ENCODE measurements around the gene CD300LF.

The CD300LF gene

GRCh38 chr17:74746376-74746775 is 33.7 kb upstream of the CD300LF start:
- in situ Hi-C loops (cut with MboI; ENCODE audit: low sequenced_read_pairs) = no loop called here

- in situ Hi-C loops (cut with MboI; ENCODE audit: low sequenced_read_pairs) = no loop called here
Observed at GRCh38 chr17:74745548-74746177, 32.9 kb upstream of the CD300LF start.

GRCh38 chr17:74744714-74745547 is 32.2 kb upstream of the CD300LF start:
- in situ Hi-C loops (cut with MboI; ENCODE audit: low sequenced_read_pairs) = no loop called here

DNA sequence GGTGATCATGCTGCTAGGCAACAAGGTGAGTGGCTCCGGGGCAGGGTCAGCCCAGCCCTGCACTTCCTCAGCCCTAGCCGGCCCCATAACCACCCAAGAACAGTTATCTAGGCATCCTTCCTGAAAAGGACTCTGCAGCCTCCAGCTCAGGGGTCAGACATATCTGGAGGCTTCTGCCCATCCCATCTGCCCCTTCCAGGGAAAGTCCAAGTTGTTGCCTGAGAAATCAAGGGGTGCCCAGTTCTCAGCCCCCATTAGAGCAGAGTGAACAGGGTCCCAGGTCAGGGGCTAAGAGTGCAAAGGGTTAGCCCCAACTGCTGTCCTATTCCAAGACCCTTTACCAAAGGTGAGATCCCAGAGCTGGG is 31.6 kb upstream of the CD300LF start:
- in situ Hi-C loops (cut with MboI; ENCODE audit: low sequenced_read_pairs) = no loop called here

DNA sequence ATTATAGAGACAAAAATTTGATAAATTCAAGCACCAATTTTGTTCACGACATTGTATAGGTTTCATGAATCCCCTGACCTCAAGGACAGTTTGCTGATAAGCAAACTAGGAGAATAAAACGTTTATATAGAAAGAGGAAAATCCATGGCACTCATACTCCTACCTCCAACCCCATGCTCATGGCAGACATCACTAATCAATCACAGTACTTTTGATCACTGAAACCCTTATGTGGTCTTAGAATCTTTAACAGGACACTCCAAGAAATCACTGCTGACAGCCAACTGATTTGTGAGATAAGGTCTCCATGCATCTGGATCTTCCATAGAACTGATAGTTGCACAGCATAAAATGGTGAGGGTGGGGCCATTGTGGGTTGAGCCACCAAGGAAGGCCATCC is 31.0 kb upstream of the CD300LF start:
- in situ Hi-C loops (cut with MboI; ENCODE audit: low sequenced_read_pairs) = no loop called here

DNA sequence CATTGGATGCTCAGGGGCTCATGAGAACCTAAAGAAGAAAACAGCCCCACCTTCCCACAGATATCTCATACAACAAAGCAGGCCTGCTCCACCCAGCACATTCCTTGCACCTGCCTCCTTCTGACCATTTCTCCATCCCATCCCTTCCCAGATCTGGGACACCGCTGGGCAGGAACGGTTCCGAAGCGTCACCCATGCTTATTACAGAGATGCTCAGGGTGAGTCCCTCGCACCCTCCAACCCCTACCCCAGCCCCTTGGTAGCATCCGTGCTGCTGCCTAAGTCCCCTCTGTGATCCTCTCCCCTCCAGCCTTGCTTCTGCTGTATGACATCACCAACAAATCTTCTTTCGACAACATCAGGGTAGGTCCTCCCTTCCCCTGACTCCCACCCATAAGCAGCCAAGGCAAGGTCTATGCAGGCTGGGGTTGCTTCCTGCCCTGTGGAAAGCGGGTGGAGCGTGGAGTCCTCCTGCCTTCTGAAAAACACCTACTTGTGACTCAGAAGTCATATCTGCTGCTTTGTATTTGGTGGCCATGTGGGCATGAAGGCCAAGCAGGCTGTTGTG is 30.3 kb upstream of the CD300LF start:
- in situ Hi-C loops (cut with MboI; ENCODE audit: low sequenced_read_pairs) = no loop called here

- in situ Hi-C loops (cut with MboI; ENCODE audit: low sequenced_read_pairs) = no loop called here
Observed at GRCh38 chr17:74742153-74742515, 29.4 kb upstream of the CD300LF start.

GRCh38 chr17:74740641-74741387 is 28.1 kb upstream of the CD300LF start:
- in situ Hi-C loops (cut with MboI; ENCODE audit: low sequenced_read_pairs) = no loop called here

DNA sequence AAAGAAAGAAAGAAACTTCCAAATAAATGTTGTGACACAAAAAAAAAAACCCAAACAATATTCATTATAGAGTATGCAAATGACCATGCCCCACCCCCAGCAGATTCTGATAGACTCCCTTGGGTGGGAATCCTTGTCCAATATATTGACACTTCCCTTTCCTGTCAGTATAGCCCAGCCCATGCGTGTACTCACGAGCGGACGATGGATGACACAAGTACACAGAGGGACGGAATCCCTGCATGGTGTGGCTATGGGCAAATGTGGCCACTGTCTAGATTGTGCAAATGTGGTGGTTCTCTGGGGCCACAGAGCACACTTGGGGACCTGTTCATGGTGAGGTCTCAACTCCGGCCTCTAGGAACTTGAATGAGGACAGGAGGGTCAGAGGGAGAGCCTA is 27.4 kb upstream of the CD300LF start:
- in situ Hi-C loops (cut with MboI; ENCODE audit: low sequenced_read_pairs) = no loop called here

- in situ Hi-C loops (cut with MboI; ENCODE audit: low sequenced_read_pairs) = no loop called here
Observed at GRCh38 chr17:74739227-74739831, 26.6 kb upstream of the CD300LF start.

DNA sequence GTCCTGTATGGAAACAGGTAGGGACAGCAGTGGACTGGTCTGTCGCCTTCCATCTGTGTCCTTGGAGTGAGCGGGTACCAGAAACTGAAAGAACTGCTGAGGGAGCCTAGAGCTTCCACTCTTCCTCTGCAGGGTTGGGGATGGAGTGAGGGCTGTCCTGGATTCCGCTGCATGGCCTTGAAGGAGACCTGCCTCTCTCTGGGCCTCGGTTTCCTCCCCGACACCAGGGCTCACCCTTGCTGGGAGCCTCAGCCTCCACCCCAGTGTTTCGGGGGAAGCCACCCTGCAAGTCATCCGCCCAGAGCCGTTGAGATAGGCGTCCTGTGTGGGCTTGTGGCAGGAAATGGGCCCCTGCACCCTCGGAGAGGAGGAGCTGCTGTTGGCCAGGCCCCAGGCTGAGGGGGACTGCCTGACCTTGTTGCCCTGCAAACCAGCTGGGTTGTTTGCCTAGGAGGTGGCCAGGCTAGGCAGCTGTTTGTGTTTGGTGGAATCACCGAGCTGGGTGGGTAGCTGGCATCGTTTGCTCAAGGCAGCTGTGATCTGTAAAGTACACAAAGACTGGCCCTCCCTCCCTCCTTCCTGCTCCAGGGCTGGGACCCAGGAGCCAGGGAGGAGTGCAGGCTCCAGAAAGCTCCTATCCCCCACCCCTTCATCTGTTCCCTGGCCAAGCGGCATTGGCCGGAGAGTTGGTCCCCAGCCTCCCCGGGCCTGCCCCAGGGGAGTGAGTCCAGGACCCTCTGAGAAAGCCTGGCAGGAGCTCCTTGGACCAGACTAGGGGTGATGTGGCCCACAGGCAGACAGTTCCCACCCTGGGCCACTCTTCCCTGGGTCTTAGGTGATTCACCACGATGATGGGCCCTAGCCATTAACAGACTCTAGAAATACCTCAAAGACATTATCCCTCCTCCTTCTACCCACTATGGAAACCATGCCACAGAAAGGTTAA is 25.6 kb upstream of the CD300LF start:
- in situ Hi-C loops (cut with MboI; ENCODE audit: low sequenced_read_pairs) = no loop called here

- in situ Hi-C loops (cut with MboI; ENCODE audit: low sequenced_read_pairs) = no loop called here
Observed at GRCh38 chr17:74737299-74738050, 24.8 kb upstream of the CD300LF start.

DNA sequence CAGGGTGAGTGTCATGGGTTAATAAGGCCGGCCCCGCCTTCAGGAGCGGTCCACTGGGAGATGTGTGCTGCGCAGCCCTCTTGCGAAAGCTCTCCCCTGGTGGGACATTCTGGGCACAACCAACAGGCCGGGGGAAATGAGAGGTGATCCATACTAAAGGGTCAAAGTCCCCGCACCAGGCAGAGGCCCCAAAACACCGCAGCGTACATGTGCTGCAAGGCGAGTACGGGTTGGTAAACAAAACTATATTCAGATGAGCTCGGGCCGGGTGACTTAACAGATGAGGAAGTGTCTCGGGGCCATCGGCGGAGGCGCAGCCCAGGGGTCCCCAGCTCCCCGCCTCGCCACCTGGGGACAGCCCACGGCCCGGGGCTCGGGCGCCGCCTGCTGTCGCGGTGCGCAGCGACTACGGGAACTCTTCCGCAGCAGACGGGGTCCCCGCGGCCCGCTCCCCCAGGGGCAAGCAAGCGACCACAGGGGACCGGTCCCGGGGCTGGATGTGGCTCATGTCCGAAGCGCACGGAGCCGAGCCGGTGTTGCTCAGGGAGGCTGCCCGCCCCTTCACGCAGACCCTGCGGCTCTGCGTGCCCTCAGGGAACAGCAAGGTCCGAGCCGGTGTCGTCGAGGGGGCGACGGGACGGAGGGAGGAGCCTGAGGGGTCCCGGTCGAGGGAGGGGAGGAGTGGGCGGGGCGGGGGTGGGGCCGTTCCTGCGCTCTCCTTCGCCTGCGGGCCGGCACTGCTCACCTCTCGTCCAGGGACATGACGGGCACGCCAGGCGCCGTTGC is 24.0 kb upstream of the CD300LF start, which contains the start of gene RAB37:
Gene RAB37, plus strand, starts transcription at position 744 of the 786 bp plus-strand sequence. Its CDS starts 17 bp downstream, at position 761.
- in situ Hi-C loops (cut with MboI; ENCODE audit: low sequenced_read_pairs) = no loop called here

DNA sequence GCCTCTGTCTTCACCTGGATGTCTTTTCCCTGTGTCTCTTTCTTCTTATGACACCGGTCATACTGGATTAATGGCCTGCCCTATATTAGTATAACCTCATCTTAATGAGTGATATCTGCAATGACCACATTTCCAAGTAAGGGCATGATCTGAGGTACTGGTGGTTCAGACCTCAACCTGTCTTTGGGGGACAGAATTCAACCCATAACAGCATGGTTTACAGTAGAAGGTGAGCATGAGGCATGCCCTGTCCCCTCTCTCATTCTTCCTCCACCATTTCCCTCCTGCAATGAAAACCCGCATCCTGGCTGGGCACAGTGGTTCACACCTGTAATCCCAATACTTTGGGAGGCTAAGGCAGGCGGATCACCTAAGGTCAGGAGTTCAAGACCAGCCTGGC is 21.5 kb upstream of the CD300LF start:
- in situ Hi-C loops (cut with MboI; ENCODE audit: low sequenced_read_pairs) = no loop called here

DNA sequence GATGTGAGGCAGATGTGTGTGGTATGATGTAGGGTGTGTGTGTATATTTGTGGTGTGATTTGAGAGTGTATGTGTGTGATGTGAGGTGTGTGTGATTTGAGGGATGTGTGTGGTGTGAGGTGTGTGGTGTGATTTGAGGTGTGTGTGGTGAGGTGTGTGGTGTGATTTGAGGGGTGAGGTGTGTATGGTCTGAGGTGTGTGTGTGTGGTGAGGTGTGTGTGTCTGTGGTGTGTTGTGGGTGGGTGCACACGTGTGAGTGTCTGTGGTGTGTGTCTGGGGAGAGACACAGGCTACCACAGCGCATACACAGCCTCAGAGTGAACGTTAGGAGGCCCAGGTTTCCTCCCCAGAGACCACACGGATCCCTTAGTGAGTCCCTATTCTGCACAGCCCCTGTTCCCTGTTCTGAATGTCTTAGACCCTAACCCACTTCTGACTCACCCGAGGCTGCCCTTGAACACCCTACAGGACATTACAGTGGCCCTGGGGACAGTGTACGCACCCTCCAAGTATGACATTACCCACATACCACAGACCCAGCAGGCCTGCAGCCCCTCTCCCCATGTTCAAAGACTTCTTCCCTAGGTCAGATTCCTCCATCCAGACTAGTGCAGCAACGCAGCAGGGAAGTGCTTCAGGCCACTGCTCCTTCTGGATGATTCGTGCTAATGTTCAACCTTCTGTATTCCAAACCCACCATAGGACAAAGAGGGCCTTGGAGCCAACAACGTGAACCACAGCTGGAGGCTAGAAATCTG is 20.8 kb upstream of the CD300LF start:
- in situ Hi-C loops (cut with MboI; ENCODE audit: low sequenced_read_pairs) = no loop called here

DNA sequence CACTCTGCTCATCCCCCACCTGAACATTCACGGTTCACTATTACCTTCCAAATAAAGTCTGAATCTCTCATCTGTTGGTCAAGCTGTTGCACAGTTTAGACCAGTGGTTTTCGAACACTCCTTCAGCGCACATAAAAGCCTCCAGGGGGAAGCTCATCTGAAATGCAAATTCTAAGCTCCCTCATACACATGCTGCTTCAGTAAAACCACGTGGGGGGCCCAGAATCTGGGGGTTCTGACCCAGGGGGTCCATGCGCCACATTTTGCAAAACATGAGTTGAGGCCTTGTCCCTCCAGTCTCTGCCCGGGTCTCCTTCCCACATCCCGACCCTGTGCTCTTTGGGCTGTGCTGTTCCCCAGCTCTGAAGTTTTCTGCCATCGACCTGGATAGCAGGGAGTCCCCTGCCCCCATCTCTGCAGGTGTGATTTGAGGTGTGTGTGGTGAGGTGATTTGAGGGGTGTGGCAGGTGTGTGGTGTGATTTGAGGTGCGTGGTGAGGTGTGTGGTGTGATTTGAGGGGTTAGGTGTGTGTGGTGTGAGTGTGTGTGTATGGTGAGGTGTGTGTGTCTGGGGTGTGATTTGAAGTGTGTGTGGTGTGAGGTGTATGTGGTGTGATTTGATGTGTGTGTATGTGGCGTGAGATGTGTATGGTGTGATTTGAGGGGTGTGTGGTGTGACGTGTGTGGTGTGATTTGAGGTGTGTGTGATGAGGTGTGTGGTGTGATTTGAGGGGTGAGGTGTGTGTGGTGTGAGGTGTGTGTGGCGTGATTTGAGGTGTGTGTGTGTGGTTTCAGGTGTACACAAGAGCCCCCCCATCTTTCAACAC is 19.5 kb upstream of the CD300LF start:
- in situ Hi-C loops (cut with MboI; ENCODE audit: low sequenced_read_pairs) = no loop called here

DNA sequence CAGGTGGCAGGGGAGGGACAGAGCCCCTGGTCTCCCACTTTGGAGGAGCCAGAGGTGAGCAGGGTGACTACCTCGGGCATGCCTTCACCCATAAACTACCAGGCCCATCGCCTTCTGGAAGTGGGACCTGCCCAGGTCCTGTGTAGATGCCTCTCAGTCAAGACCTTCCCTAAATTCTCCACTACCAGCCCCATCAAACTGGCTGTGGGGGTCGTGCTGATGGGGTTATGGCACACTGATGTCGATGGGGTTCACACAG is 18.6 kb upstream of the CD300LF start:
- in situ Hi-C loops (cut with MboI; ENCODE audit: low sequenced_read_pairs) = no loop called here

Measured in hTERT RPE-1 (cell line).